SK-N-SH treated with all-trans-retinoic acid at 6 μM for 48 hours (cell line): ENCODE results near the gene MFAP4.

Experiments used
- ATAC-seq: fragments of 200-7000 bp; cut with Tn5 transposase; 3 replicates; pipeline ENCODE4 v1.9.1; 2020; ENCODE audit warnings: mild to moderate bottlenecking, moderate library complexity
- ARNTL ChIP-seq: fragments of 450-650 bp; formaldehyde crosslinking; IDR thresholded peaks from 2 replicates; pipeline ENCODE4 v1.5.0; 2020; ENCODE audit warnings: low read depth, mild to moderate bottlenecking, moderate library complexity, borderline replicate concordance
- BACH2 ChIP-seq: fragments of 250-450 bp; sonication (Bioruptor Pico); IDR thresholded peaks from 2 replicates; pipeline ENCODE4 v1.9.0; 2021; ENCODE audit warnings: mild to moderate bottlenecking, borderline replicate concordance
- CREB5 ChIP-seq: fragments of 250-450 bp; sonication (Bioruptor Pico); IDR thresholded peaks from 2 replicates; pipeline ENCODE4 v1.5.1; 2020; ENCODE audit warnings: low read depth, mild to moderate bottlenecking, moderate library complexity
- CSDC2 ChIP-seq: fragments of 250-450 bp; sonication (Bioruptor Pico); IDR thresholded peaks from 2 replicates; pipeline ENCODE4 v1.5.0; 2020; ENCODE audit warnings: mild to moderate bottlenecking, moderate library complexity
- CSRNP3 ChIP-seq: fragments of 250-450 bp; sonication (Bioruptor Pico); IDR thresholded peaks from 2 replicates; pipeline ENCODE4 v1.5.1; 2021; ENCODE audit warnings: mild to moderate bottlenecking, moderate library complexity
- ESRRG ChIP-seq: fragments of 250-450 bp; sonication (Bioruptor Pico); IDR thresholded peaks from 2 replicates; pipeline ENCODE4 v1.6.1; 2021; ENCODE audit warnings: mild to moderate bottlenecking
- GLIS3 ChIP-seq: fragments of 250-450 bp; sonication (Bioruptor Pico); IDR thresholded peaks from 2 replicates; pipeline ENCODE4 v1.5.0; 2020; ENCODE audit warnings: mild to moderate bottlenecking, moderate library complexity
- ISL1 ChIP-seq: fragments of 250-450 bp; sonication (Bioruptor Pico); IDR thresholded peaks from 2 replicates; pipeline ENCODE4 v2.1.2; 2022; ENCODE audit warnings: mild to moderate bottlenecking, moderate library complexity
- OSR1 ChIP-seq: fragments of 250-450 bp; sonication (Bioruptor Pico); IDR thresholded peaks from 2 replicates; pipeline ENCODE4 v1.8.0; 2022; ENCODE audit warnings: moderate library complexity, mild to moderate bottlenecking, inconsistent platforms
- PATZ1 ChIP-seq: fragments of 250-450 bp; sonication (Bioruptor Pico); IDR thresholded peaks from 2 replicates; pipeline ENCODE4 v1.8.0; 2020; ENCODE audit warnings: mild to moderate bottlenecking, moderate library complexity, borderline replicate concordance
- POU6F1 ChIP-seq: fragments of 250-450 bp; sonication (Bioruptor Pico); IDR thresholded peaks from 2 replicates; pipeline ENCODE4 v1.8.0; 2021; ENCODE audit warnings: low read depth, mild to moderate bottlenecking, moderate library complexity, borderline replicate concordance
- RARB ChIP-seq: fragments of 250-450 bp; sonication (Bioruptor Pico); IDR thresholded peaks from 2 replicates; pipeline ENCODE4 v1.8.0; 2021; ENCODE audit warnings: mild to moderate bottlenecking, moderate library complexity
- SNAI2 ChIP-seq: fragments of 250-450 bp; sonication (Bioruptor Pico); IDR thresholded peaks from 2 replicates; pipeline ENCODE4 v1.5.0; 2020; ENCODE audit warnings: mild to moderate bottlenecking, moderate library complexity
- TCF4 ChIP-seq: fragments of 250-450 bp; sonication (Bioruptor Pico); IDR thresholded peaks from 2 replicates; pipeline ENCODE4 v1.8.0; 2021; ENCODE audit warnings: mild to moderate bottlenecking, moderate library complexity, borderline replicate concordance
- TOX ChIP-seq: fragments of 250-450 bp; sonication (Bioruptor Pico); IDR thresholded peaks from 2 replicates; pipeline ENCODE4 v1.8.0; 2021; ENCODE audit warnings: mild to moderate bottlenecking, moderate library complexity, borderline replicate concordance
- TSHZ2 ChIP-seq: fragments of 250-450 bp; sonication (Bioruptor Pico); IDR thresholded peaks from 2 replicates; pipeline ENCODE4 v1.5.0; 2020; ENCODE audit warnings: mild to moderate bottlenecking, moderate library complexity
- ZFP3 ChIP-seq: fragments of 250-450 bp; sonication (Bioruptor Pico); IDR thresholded peaks from 2 replicates; pipeline ENCODE4 v1.5.0; 2020; ENCODE audit warnings: mild to moderate bottlenecking, moderate library complexity
- ZFP30 ChIP-seq: fragments of 450-650 bp; formaldehyde crosslinking; IDR thresholded peaks from 2 replicates; pipeline ENCODE4 v1.5.0; 2022; ENCODE audit warnings: mild to moderate bottlenecking, moderate library complexity
- ZNF565 ChIP-seq: fragments of 450-650 bp; formaldehyde crosslinking; conservative IDR thresholded peaks from 2 replicates; pipeline ENCODE4 v1.5.0; 2020; ENCODE audit warnings: low read depth, mild to moderate bottlenecking, moderate library complexity
- ZNF70 ChIP-seq: fragments of 450-650 bp; formaldehyde crosslinking; IDR thresholded peaks from 2 replicates; pipeline ENCODE4 v1.5.0; 2020; ENCODE audit warnings: mild to moderate bottlenecking, moderate library complexity
- ZNF8 ChIP-seq: fragments of 450-650 bp; formaldehyde crosslinking; IDR thresholded peaks from 2 replicates; pipeline ENCODE4 v1.5.0; 2020; ENCODE audit warnings: mild to moderate bottlenecking, moderate library complexity

MFAP4 gene

GRCh38 chr17:19421926-19422325, 34.9 kb upstream of the MFAP4 start:
- no peak for TF ChIP-seq TOX (CRISPR knock-in tag)
- no peak for TF ChIP-seq PATZ1 (CRISPR knock-in tag)
- TF ChIP-seq ISL1 (CRISPR knock-in tag): no peak
- no peak for TF ChIP-seq BACH2 (CRISPR knock-in tag)
- no peak for TF ChIP-seq TSHZ2 (CRISPR knock-in tag)
- TF ChIP-seq POU6F1 (CRISPR knock-in tag): no peak
- TF ChIP-seq ZFP3 (CRISPR knock-in tag): no peak
- TF ChIP-seq RARB (CRISPR knock-in tag): no peak
- no peak for TF ChIP-seq SNAI2
- TF ChIP-seq CSRNP3 (CRISPR knock-in tag): no peak
- TF ChIP-seq ZNF565 (CRISPR knock-in tag): no peak
- TF ChIP-seq OSR1 (CRISPR knock-in tag): no peak
- TF ChIP-seq ZFP30 (CRISPR knock-in tag): no peak
- TF ChIP-seq CSDC2 (CRISPR knock-in tag): no peak
- TF ChIP-seq ZNF8: no peak
- TF ChIP-seq CREB5 (CRISPR knock-in tag): no peak
- ATAC-seq: no peak

GRCh38 chr17:19421219-19421618, 34.2 kb upstream of the MFAP4 start:
- ATAC-seq: no peak
- TF ChIP-seq RARB (CRISPR knock-in tag) (no peak), ZFP30 (CRISPR knock-in tag) (no peak), ARNTL (no peak), BACH2 (CRISPR knock-in tag) (no peak), ZNF565 (CRISPR knock-in tag) (no peak), ESRRG (CRISPR knock-in tag) (no peak), ZNF70 (CRISPR knock-in tag) (no peak), GLIS3 (CRISPR knock-in tag) (no peak), PATZ1 (CRISPR knock-in tag) (no peak), POU6F1 (CRISPR knock-in tag) (no peak), TCF4 (no peak), CSRNP3 (CRISPR knock-in tag) (no peak)
- TF ChIP-seq, all 23 proteins: peak for 0
